ENCODE measurements around the gene ZNF516. TPM values are rescaled to one million over a fixed set of nuclear protein-coding genes. Genes with fewer than 3 reads are reported as not detected.
A peak's percentile ranks its signal among the peaks of the same experiment; 100 is the strongest.

Gene ZNF516
- total and polyA plus RNA-seq, 8 donors = 5.4 to 21.3 (median 12.7) TPM

DNA sequence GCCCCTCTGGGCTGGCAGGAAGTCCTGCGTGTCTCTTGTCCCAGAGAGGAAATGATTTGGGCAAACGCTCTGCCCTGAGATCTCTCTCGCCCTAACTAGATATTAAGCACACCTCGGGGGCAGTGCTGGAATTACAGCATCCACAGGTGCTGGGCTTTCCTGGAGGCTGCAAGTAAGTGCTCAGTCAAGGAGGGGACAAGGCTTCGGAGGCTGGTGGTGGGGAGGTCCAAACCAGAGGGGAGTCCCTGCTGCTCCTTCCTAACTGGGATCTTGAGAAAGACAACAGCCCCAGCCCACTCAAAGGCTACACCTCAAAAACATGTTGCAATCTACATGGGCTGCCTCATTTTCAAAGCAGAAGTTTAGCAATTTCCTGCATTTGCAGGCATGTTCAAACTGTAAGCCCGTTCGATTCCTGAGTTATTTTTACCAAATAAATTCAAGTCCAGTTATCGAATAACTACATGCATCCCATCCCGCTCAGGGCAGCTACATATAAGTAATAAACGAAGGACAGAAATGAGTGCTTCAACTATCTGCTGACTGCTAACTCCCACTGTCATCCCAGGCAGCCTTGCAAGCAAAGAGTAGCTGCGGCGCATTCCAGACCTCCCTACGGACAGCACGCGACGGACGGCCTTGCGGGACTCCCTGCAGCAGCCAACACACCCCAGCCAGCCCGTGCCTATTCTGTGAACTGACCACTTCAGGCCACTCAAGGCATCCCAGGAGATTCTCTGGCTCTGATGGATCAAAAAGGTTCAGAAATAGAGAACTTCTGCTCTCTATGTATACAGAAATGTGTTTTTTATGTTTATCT, 27.5 kb downstream of the ZNF516 start:
- no peak for FAIRE-seq
- Histone ChIP-seq H3K27ac (no peak overlapping the region), H3K27me3 (no peaks in the 10 kb centered on the region), H3K4me1 (peaks cover 0 to 3% (median 0%) of the 10 kb centered on the region in 3 donors), H3K9me3 (no peaks in the 10 kb centered on the region), H3K36me3 (no peaks in the 10 kb centered on the region), H3K4me3 (no peak overlapping the region)
- intact Hi-C loops (cut with DNase I) = no loop called here
- no peak for DNase-seq
- peak in 2 of 4 donors; percentile 39 to 40 for ATAC-seq
- TF ChIP-seq, protein P1, sequence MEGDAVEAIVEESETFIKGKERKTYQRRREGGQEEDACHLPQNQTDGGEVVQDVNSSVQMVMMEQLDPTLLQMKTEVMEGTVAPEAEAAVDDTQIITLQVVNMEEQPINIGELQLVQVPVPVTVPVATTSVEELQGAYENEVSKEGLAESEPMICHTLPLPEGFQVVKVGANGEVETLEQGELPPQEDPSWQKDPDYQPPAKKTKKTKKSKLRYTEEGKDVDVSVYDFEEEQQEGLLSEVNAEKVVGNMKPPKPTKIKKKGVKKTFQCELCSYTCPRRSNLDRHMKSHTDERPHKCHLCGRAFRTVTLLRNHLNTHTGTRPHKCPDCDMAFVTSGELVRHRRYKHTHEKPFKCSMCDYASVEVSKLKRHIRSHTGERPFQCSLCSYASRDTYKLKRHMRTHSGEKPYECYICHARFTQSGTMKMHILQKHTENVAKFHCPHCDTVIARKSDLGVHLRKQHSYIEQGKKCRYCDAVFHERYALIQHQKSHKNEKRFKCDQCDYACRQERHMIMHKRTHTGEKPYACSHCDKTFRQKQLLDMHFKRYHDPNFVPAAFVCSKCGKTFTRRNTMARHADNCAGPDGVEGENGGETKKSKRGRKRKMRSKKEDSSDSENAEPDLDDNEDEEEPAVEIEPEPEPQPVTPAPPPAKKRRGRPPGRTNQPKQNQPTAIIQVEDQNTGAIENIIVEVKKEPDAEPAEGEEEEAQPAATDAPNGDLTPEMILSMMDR (IDR thresholded peaks at IDR 0.05) = no peak
- WGBS, 2 donors = 78% methylated on average over 19 of the region's 19 CpGs

DNA sequence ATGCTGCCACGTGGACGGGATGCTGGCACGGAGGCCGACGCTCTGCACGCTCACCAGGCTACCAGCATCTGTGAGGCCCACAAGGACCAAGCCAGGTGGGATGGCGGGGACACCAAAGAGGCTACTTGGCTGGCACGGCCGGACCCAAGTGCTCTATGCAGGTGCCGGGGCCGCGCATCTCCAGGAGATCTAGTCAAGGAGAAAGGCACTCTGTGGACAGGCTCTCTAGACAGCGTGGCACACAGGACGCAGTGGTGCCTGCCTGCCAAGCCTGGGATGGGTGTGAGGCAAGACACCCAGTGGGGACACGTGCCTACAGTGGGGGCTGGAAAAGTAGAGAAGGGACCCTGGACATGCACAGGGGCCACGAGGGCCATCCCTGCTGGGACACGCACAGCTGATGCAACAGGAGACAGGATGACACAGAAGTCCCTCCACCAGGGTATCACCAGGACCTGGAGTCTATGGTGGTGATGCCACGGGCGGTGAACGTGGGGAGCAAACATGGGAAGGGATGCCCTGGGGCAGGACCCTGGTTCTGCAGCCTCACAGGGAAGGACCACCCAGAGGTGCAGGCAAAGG, 28.5 kb downstream of the ZNF516 start:
- Histone ChIP-seq H3K27ac (no peak overlapping the region), H3K9me3 (no peaks in the 10 kb centered on the region), H3K4me3 (no peak overlapping the region), H3K36me3 (no peaks in the 10 kb centered on the region), H3K4me1 (peaks cover 0 to 3% (median 0%) of the 10 kb centered on the region in 3 donors), H3K27me3 (no peaks in the 10 kb centered on the region)
- DNase-seq = no peak
- TF ChIP-seq, protein P1 (IDR thresholded peaks at IDR 0.05) = no peak
- 94% methylated on average over 20 of the region's 20 CpGs for WGBS, 2 donors
- ATAC-seq = no peak
- intact Hi-C loops (cut with DNase I) = no loop called here
- no peak for FAIRE-seq

DNA sequence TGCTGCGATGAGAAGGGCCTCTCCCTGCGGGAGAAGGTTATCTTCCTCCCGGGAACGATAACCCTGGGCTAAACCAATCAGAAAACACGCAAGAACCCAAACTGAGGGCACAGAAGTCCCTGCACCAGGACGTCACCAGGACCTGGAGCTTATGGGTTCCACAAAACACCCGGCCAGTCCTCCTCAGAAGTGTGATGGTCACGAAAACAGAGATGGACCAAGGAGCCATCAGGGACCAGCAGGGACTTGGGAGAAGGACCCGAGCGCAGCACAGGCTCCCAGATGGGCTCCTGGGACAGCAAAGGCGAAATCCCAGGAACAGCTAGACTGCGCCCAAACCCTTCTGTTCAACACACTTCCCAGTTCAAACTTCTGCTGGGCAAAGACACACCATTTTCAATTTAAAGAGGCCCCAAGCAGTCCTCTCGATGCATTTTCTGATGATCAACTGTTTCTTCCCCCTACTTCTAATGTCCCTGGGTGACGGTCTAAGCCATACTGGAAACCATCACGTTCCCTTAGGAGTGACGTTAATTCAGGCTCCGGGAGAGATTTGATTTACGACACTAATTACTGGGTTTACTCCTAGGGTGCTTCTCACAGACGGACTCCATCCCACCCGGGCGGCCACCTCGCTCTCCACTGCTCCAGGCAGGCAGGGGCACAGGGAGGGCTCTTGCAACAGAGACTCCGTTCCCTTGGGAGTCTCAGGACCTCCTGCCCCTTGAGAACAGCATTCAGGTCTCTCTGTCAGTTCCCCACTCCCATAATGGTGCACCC, 29.2 kb downstream of the ZNF516 start:
- Histone ChIP-seq H3K36me3 (no peaks in the 10 kb centered on the region), H3K27me3 (no peaks in the 10 kb centered on the region), H3K4me3 (no peak overlapping the region), H3K27ac (no peak overlapping the region), H3K4me1 (peaks cover 0 to 3% (median 0%) of the 10 kb centered on the region in 3 donors), H3K9me3 (no peaks in the 10 kb centered on the region)
- intact Hi-C loops (cut with DNase I) = no loop called here
- ATAC-seq (no peak), DNase-seq (no peak), FAIRE-seq (no peak)
- TF ChIP-seq, protein P1 (IDR thresholded peaks at IDR 0.05) = no peak
- 85 to 87% methylated on average over 23 of the region's 23 CpGs for WGBS, 2 donors

DNA sequence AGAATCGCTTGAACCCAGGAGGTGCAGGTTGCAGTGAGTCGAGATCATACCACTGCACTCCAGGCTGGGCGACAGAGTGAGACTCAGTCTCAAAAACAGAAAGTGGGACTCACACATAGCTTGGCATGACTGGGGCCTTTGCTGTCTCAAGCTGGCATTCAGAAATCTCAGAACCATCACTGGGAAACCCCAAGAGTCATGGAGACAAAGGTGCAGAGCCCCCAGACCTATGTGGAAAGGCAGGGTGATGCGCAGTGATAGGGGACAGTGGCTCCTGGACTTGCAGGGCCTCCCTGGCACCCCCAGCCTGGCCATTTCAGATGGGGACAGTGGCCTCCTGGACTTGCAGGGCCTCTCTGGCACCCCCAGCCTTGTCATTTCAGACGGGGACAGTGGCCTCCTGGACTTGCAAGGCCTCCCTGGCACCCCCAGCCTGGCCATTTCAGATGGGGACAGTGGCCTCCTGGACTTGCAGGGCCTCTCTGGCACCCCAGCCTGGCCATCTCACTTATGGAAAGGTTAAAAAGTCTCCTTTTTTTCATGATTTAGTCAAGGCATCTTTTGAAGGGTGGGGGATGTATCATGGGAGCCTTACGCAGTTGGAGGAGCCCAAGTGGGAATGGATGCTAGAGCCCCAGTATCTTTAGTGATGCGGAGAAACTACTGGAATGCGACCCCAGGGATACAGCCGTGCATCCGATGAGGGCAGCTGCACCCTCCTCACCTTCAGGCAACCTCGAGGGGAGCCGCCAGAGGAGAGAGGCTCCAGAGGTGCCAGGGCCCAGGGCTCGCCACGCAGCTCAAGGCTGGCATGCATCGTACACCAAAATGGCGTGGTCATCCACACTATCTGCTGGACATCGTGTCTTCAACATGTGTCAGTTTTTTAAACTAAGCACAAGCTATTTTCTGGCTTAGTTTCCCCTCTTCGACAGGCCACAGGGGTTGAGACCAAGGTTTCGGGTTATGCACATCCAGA, 30.5 kb downstream of the ZNF516 start:
- FAIRE-seq (no peak), ATAC-seq (no peak), DNase-seq (no peak)
- TF ChIP-seq, protein P1 (IDR thresholded peaks at IDR 0.05) = no peak
- Histone ChIP-seq H3K4me3 (no peak overlapping the region), H3K36me3 (no peaks in the 10 kb centered on the region), H3K27me3 (no peaks in the 10 kb centered on the region), H3K4me1 (peaks cover 0 to 3% (median 0%) of the 10 kb centered on the region in 3 donors), H3K9me3 (no peaks in the 10 kb centered on the region), H3K27ac (no peak overlapping the region)
- intact Hi-C loops (cut with DNase I) = no loop called here
- WGBS, 2 donors = 91% methylated on average over 19 of the region's 19 CpGs
